WI38 (cell line): Measurements from ENCODE around the gene ARHGEF7.
A peak's percentile ranks its signal among the peaks of the same experiment; 100 is the strongest.

Experiments used
- H3K4me3 ChIP-seq: 2 replicates; pipeline ENCODE4 v1.5.1; 2011; ENCODE audit warnings: low read depth, mild to moderate bottlenecking, control low read depth, low read length
- TF ChIP-seq, protein P1 (sequence below): IDR thresholded peaks from 2 replicates; pipeline ENCODE4 v1.5.1; 2012; ENCODE audit warnings: low read depth, mild to moderate bottlenecking, control low read depth, low read length

ARHGEF7 gene

GRCh38 chr13:111204438-111205177 is 89.5 kb downstream of the ARHGEF7 start:
- TF ChIP-seq, protein P1, sequence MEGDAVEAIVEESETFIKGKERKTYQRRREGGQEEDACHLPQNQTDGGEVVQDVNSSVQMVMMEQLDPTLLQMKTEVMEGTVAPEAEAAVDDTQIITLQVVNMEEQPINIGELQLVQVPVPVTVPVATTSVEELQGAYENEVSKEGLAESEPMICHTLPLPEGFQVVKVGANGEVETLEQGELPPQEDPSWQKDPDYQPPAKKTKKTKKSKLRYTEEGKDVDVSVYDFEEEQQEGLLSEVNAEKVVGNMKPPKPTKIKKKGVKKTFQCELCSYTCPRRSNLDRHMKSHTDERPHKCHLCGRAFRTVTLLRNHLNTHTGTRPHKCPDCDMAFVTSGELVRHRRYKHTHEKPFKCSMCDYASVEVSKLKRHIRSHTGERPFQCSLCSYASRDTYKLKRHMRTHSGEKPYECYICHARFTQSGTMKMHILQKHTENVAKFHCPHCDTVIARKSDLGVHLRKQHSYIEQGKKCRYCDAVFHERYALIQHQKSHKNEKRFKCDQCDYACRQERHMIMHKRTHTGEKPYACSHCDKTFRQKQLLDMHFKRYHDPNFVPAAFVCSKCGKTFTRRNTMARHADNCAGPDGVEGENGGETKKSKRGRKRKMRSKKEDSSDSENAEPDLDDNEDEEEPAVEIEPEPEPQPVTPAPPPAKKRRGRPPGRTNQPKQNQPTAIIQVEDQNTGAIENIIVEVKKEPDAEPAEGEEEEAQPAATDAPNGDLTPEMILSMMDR, result no peak
- H3K4me3 ChIP-seq, result peak overlapping the region; percentile 26

- TF ChIP-seq, protein P1, result no peak
- H3K4me3 ChIP-seq, result no peak overlapping the region
Measured at GRCh38 chr13:111206148-111206547, 91.0 kb downstream of the ARHGEF7 start.

DNA sequence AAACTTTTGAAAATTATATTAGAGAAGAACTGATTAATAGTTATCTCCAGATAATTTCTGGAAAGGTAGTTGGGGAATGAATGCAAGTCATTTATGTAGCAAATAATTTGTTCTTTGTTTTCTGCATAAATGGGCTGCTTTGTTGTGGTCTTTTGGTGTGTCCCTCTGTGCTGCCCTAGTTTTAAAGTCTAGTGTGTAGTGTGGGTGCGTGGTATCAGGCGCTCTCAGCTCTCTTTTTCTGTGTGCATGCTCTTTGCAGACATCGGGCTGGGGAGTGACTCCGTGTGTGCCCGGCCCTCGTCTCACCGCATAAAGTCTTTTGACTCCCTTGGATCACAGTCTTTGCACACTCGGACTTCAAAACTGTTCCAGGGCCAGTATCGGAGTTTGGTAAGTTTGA is 94.5 kb downstream of the ARHGEF7 start:
- no peak overlapping the region for H3K4me3 ChIP-seq
- TF ChIP-seq, protein P1, result no peak

DNA sequence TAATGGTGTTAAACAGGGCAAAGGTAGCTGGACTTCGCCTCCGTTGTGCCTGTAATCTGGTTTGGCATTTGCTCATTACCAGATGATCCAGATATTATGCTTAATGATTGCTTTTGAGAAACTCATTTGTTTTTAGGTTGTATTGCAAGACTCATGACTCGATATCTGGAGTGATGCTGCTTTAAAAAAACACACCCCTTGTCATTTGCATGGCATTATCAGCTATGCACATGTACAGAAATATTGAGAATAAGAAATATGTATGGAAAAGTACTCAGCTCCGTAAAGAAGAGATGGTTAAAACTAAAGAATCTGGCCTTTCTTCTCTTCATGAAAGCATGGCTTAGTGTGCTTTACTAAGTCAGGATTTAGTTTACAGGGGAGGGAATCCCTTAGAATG is 95.0 kb downstream of the ARHGEF7 start:
- TF ChIP-seq, protein P1, result no peak
- H3K4me3 ChIP-seq, result peak overlapping the region; percentile 49

DNA sequence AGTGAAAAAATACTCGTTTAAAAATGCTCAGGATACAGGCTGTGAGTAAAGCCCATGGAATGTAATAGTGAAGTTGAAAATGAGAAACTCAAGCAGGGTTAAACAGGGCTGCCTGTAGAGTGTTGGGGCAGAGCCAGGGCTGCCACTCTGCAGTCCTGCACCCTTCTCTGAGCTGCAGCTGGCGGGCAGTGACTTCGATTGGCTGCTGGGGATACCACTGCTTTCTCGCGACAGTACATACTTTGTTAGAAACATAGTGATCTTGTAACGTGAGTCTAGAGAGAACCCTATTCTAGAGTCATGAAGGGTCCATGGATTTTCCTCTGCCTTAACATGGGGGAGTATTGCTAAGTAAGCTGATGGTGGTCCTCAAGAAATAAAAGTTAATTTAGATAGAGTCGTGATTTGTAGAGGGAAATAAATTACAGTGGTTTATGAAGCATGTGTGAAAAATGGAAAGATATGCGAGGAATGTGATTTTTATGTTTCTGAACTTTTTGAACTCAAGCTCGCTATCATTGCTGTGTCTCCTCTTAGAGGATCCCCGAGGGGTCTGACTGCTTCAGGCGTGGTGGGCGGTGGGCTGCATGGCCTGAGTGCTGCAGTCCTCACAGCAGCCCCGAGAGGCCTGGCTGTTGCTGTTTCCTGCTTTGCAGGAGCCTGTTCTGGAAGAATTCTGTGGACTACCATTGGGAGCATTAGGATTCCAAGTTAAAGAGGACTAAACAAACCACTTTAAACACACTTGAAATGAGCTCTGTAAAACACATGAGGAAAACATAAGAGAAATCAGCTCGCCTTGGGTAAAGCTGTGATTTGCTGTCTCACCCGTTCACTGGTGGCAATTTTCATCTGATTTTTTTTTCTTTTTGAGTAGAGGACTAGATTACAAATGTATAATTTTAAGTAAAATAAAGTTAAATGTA is 95.7 kb downstream of the ARHGEF7 start:
- TF ChIP-seq, protein P1, result no peak
- peak overlapping the region; percentile 49 for H3K4me3 ChIP-seq

DNA sequence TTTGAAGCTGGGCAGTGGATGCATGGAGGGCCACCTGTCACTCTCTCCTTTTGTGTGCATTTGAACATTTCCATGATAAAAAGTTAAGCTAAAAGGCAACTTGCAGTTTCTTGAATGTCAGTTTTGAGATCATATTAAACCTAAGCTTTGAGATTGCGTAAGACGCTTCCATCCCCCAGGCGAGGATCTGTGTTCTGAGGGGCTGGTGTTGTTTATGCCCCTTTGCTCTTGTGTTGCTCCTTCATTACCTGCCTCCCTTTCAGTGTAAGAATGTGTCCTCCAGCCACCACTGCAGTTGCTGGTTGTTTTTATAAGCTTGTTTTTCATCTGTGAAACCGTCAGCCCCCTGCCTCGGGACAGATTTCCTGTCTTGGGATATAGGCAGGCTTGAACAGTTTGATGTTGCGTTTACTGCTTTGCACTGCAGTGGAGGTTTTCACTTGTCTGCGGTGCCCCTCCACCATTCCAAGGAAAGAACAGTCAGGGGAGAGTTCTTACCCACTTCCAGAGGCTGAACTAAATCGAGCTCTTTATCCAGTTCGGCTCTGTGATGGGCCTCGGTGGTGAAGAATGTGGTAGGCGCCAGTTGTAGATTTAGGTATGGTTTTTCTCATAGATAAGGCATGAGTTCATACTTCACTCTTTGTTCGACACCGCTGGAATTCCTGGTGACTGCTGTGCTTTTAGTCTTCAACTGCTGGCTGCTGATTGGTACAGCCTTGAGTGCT is 96.8 kb downstream of the ARHGEF7 start:
- H3K4me3 ChIP-seq, result no peak overlapping the region

More for the DNA sequence above, 96.8 kb downstream of the ARHGEF7 start:
- TF ChIP-seq, protein P1, result no peak
